Fibroblast of villous mesenchyme (primary cell): ENCODE measurements around the gene CEP170. TPM values are rescaled to one million over a fixed set of nuclear protein-coding genes. Genes with fewer than 3 reads are reported as not detected.

Experiments used
- DNase-seq: peaks from one replicate; pipeline ENCODE4 v3.0.0-alpha.2; 2010; ENCODE audit warnings: low read depth
- H3K4me3 ChIP-seq: 2 replicates; pipeline ENCODE4 v1.5.1; 2011; ENCODE audit warnings: low read depth, mild to moderate bottlenecking, low read length
- total RNA-seq: library from RNA; depleted of rRNA; stranded (reverse); fragments of >200 nt; gene quantifications from 2 replicates; pipeline ENCODE4 v1.2.3, GENCODE V29; 2012
- TF ChIP-seq, protein P1 (sequence below): IDR thresholded peaks from 2 replicates; pipeline ENCODE4 v1.5.1; 2012; ENCODE audit warnings: low read depth, mild to moderate bottlenecking, low read length; ENCODE audit not compliant: insufficient read depth

The CEP170 gene
- total RNA-seq, 1 donor, result 114 TPM

DNA sequence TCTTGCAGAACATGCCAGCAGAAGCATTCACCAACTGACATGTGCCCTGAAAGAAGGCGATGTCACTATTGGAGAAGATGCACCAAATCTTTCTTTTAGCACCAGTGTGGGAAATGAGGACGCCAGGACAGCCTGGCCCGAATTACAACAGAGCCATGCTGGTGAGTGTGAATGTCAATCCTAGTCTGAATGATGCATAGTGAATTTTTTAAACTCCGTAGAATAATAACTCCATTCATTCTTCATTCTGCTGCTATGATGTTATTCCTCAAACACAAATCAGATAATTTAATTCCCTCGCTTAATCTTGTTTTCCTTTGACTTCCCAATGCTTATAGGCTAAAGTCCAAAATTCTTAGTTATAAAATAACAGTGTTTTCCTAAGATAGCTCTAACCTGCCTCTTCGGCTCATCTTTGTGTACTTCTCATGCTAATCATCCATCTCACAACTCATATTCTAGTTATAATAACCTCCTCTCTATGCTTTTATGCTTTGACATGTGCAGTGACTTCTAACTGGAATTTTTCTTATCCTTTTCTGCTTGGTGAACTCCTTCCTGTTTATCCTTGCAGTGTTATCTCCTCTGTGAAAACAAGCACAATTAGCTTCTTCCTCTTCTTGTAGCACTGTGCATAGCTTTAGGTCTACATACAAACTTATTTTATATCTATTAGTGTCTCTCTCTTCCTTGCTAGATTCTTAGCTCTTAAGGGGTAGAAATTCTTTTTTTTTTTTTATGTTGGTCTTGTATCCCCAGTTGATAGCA lies 15.2 kb upstream of the CEP170 start:
- DNase-seq, result no peak
- H3K4me3 ChIP-seq, result no peak overlapping the region
- TF ChIP-seq, protein P1, sequence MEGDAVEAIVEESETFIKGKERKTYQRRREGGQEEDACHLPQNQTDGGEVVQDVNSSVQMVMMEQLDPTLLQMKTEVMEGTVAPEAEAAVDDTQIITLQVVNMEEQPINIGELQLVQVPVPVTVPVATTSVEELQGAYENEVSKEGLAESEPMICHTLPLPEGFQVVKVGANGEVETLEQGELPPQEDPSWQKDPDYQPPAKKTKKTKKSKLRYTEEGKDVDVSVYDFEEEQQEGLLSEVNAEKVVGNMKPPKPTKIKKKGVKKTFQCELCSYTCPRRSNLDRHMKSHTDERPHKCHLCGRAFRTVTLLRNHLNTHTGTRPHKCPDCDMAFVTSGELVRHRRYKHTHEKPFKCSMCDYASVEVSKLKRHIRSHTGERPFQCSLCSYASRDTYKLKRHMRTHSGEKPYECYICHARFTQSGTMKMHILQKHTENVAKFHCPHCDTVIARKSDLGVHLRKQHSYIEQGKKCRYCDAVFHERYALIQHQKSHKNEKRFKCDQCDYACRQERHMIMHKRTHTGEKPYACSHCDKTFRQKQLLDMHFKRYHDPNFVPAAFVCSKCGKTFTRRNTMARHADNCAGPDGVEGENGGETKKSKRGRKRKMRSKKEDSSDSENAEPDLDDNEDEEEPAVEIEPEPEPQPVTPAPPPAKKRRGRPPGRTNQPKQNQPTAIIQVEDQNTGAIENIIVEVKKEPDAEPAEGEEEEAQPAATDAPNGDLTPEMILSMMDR, result no peak

DNA sequence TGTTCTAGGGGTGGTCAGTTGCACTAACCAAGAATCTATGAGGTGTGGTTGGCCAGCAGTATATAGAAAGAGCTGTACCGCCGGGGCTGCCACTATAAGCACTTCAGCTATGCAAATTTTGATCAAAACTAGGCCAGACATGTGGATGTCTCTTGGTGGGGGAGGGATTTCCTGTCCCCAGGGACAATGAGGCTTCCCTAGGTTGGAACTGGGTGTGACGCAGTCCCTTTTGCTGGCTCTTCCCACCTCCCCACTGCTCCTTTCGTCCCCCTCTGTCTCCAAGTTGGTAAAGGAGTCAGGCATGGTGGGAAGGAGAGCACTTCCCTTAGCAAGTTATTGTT lies 14.3 kb upstream of the CEP170 start:
- no peak for DNase-seq
- H3K4me3 ChIP-seq, result no peak overlapping the region
- TF ChIP-seq, protein P1, result no peak

DNA sequence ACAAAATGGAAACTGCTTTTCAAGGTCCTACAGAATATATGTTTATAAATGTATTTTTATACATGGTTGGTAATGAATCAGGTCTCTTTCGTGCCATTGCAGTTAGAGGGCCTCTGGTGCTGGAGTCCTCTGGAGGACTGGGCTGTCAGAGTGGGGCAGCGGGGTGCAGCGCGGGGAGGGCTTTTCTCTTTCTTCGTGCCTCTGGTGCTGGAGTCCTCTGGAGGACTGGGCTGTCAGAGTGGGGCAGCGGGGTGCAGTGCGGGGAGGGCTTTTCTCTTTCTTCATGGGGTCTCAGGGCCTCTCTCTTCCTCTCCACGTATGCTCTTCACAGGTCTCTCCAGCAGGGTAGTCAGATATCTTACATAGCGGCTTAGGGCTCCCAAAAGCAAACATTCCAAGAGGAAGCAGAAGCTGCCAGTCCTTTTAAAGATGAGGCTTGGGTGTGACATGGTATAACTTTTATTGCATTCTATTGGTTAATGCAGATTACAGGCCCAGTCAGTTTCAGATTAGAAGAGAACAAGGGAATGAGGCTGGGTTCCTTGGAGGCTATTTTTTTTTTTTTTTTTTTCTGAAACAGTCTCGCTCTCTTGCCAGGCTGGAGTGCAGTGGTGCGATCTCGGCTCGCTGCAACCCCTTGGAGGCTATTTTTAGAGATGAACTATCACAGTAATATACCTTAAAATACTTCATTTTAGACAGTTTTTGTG lies 13.8 kb upstream of the CEP170 start:
- TF ChIP-seq, protein P1, result no peak
- H3K4me3 ChIP-seq, result peak overlapping the region; percentile 21
- DNase-seq, result peak; percentile 69

DNA sequence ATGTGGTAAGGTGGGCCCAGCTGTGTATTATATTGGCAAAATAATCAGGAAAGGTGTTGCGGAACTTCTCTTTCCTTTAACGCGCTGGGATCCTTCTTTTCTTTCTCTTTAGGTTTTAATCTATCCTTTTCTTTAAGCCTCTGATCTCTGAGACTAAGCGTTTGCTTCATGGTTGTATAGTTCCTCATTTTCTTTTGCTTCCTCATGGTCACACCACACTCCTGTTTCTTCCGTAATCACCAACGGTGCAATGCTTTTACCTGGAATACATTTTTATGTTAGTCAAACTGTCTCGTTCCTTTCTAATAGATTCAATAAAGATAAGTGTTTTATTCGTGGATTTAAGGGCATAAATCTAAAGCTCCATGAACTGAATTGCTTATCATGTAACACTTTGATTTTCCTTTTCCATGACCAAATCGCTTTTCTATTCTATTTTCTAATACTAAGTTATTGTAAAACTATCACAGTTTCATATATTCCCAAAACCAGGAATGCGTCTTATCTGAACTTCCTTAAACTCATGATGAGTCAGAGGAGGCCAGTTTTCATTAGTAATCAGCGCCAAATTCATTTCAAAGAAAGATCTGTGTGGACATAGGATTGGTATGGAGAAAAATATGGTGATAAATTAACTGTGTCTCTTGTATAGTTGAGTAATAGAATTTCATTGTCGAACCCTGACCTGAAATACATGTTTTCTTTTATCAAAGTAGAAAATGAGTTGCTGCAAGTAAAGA lies 13.0 kb upstream of the CEP170 start:
- DNase-seq, result peak; percentile 90
- TF ChIP-seq, protein P1, result no peak
- H3K4me3 ChIP-seq, result peak overlapping the region; percentile 21

DNA sequence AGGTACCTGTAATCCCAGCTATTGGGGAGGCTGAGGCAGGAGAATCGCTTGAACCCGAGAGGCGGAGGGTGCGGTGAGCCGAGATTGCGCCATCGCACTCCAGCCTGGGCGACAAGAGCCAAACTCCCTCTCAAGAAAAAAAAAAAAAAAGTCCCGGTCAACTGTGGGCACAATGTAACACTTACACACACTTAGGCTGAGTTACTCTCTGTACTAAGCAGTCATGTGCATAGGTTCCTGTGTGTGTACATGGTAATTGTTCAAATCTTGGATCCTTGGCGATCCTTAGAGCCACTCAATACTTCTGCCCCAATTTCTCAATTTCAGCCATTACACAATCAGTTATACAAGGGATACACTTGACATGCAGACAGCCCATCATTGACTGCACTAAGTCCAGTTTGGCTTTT lies 12.4 kb upstream of the CEP170 start:
- H3K4me3 ChIP-seq, result no peak overlapping the region
- TF ChIP-seq, protein P1, result no peak
- peak; percentile 68 for DNase-seq

DNA sequence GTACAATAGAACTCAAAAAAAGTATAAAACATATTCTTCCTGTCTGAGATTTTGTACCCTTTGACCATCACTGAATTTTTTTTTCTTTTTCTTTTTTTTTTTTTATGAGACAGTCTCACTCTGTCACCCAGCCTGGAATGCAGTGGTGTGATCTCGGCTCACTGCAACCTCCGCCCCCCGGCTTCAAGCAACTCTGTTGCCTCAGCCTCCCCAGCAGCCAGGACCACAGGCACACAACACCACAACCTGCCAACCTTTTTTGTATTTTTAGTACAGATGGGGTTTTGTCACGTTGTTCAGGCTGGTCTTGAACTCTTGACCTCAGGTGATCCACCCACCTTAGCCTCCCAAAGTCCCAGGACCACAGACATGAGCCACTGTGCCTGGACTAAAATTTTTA lies 11.2 kb upstream of the CEP170 start:
- H3K4me3 ChIP-seq, result no peak overlapping the region
- TF ChIP-seq, protein P1, result no peak
- DNase-seq, result no peak
